ENCODE data around the gene PLCL2.
"Not testable (repeated sequence)": the region's sequence is repeated elsewhere in the genome, so short reads cannot be mapped to it uniquely, and the experiment has no call there.

Gene PLCL2

DNA sequence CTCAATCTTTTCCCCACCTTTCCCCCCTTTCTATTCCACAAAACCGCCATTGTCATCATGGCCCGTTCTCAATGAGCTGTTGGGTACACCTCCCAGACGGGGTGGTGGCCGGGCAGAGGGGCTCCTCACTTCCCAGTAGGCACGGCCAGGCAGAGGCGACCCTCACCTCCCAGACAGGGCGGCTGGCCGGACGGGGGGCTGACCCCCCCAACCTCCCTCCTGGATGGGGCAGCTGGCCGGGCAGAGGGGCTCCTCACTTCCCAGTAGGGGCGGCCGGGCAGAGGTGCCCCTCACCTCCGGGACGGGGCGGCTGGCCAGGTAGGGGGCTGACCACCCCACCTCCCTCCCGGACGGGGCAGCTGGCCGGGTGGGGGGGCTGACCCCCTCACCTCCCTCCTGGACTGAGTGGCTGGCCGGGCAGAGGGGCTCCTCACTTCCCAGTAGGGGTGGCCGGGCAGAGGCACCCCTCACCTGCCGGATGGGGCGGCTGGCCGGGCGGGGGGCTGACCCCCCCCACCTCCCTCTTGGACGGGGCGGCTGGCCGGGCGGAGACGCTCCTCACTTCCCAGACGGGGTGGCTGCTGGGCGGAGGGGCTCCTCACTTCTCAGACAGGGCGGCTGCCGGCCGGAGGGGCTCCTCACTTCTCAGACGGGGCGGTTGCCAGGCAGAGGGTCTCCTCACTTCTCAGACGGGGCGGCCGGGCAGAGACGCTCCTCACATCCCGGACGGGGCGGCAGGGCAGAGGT lies 95.2 kb downstream of the PLCL2 start:
- DNase-seq = not testable (repeated sequence)

DNA sequence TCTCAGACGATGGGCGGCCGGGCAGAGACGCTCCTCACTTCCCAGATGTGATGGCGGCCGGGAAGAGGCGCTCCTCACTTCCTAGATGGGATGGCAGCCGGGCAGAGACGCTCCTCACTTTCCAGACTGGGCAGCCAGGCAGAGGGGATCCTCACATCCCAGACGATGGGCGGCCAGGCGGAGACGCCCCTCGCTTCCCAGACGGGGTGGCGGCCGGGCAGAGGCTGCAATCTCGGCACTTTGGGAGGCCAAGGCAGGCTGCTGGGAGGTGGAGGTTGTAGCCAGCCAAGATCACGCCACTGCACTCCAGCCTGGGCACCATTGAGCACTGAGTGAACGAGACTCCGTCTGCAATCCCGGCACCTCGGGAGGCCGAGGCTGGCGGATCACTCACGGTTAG lies 95.8 kb downstream of the PLCL2 start:
- not testable (repeated sequence) for DNase-seq

DNA sequence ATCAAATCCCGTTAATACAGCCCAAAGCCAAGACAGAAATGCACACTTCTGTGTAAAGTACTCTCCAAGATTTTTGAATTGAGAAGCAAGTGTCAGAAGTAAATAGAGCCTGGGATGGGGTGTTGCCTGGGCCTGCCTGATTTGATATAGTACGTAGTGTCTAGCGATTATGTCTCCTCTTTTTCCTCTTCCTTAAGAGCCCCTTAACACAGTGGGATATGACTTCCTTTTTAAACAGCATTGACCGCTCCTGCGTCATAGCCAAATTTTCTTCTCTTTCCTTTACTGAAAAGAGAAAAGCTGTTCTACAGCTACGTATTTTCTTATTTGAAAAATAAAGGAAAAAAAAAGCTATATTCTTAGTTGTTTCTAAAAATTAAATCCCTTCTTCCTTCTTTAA lies 97.7 kb downstream of the PLCL2 start:
- DNase-seq = no peak

DNA sequence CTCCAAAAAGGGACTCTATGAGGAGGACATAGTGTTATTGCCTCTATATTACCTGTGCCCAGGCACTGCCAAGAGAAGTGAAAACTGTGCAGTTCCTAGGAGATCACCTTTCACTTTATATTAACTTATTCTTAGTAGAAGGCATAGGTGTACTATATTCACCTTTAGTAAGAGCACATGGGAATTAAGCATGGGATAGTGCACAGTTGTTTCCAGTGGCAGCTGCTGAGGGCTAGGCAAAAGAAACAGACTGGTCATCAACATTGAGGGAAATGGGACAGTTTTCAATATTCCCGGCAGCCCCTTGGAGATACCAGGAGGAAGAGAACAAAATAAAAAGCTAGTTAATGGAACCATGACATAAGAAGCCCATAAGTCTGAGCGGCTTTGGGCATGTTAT lies 100.9 kb downstream of the PLCL2 start:
- DNase-seq = no peak

DNA sequence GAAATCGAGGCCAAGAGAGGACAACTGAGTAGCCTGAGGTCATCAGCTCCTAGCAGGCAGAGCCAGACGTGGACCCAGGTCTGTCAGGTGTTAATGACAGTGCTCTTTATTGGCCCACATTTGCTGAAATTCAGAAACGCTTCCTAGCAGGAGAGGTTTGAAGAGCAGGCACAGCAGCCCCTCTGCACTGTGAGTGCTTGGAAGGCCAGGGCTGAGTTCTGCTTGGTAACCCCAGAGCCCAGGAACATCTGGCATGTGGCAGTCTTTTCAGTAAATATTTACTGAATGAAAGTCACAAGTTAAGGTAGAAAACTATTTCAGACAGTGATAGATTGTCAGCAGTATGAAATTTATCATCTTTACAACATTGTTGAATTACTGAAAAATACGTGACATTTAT lies 102.4 kb downstream of the PLCL2 start:
- DNase-seq = no peak

DNA sequence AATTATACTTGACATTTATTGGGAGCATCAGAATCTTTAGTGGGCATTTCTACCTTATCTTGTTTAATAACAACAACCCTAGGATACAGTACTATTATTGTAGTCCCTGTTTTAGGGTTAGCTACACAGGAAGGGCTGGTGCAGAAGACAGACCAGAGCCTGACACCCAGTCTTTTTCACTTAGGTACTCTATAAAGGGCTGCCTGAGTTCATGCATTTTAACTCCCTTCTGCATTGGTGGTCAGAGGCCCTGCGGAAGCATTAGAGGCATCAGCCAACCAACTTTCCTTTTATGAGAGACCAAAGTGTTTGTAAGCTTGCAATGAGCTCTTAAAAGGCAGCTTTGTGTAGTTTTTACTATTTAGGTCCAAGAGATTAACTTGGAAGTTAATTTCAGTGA lies 105.4 kb downstream of the PLCL2 start:
- no peak for DNase-seq

DNA sequence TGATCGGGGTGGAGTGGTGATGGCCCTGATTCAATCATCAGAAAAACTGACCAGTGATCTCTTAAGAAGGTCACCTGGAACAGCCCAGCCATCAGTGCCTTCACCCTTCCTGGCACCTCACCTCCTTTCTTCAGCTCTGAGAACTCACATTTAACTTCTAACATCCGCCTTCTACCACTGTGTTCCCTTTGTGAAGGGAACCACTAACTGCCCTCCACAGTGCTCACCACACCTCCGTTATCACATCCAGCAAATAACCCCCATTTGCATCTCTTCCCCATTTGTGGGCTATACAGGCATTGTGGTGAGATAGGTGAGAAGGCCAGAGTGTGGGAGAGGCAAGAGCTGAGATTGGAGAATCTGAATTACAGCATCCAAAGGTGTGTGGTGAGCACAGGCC lies 107.4 kb downstream of the PLCL2 start:
- DNase-seq = no peak

DNA sequence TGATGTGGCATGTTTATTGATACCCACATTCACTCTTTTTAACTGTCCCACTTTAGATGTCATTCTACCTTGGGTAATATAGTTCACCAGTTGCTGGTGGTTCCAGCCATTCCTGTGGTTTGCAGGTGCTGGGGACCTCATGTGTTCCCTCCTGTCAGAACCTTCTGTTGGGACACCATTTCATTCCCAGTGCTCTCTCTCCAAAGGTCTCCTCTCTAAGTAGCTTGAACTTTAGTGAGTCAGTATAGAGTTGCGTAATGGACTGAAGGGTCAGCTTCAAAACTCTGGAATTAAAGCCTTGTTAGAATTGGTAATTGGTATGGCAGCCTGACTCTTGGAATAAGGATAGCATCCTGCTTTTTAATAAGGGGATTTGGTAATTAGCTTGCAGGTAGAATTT lies 108.5 kb downstream of the PLCL2 start:
- DNase-seq = no peak

DNA sequence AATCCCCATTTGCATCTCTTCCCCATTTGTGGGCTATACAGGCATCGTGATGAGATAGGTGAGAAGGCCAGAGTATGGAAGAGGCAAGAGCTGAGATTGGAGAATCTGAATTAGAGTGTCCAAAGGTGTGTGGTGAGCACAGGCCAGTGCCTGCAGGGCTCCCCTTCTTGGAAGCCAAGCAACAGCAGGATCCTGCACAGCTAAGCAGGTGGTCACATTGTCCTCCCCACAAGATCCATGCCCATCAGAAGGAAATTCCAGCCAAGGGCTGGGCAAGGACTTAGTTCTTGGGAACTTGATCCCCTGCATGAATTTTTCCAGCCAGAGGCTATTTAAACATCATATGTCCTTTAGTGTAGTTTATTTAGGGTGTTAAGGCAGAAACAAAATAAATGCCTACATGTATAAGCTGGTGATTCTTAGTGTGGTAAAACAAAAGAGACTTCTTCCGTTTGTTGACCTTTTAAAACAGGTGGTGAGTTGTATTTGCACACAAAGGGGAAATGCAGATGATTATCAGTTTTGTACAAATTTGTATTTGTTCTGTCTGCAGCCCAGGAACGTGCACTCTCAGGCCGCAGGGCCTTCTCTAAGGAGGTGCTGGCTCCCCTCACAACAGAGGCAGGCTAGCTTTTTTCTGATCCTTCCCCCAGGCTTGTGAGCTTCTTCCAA lies 110.2 kb downstream of the PLCL2 start:
- no peak for DNase-seq

DNA sequence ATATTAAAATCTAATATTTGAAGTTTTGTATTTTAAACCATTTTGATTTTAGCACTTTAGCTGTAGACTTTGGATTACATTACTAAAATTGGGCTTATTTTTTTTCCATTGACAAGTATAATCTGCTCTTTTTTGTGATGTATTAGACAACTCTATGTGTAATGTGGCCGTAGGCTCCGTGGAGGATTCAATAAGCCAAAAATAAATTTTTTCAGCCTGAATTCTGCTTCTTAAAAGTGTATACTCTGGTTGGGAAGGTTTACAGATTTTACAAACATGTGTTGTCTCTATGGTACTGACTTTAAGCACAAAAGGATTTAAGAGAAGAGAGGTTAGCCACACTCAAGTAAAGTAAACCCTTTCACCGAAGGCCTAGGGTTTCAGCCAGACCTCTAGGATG lies 110.8 kb downstream of the PLCL2 start:
- no peak for DNase-seq

DNA sequence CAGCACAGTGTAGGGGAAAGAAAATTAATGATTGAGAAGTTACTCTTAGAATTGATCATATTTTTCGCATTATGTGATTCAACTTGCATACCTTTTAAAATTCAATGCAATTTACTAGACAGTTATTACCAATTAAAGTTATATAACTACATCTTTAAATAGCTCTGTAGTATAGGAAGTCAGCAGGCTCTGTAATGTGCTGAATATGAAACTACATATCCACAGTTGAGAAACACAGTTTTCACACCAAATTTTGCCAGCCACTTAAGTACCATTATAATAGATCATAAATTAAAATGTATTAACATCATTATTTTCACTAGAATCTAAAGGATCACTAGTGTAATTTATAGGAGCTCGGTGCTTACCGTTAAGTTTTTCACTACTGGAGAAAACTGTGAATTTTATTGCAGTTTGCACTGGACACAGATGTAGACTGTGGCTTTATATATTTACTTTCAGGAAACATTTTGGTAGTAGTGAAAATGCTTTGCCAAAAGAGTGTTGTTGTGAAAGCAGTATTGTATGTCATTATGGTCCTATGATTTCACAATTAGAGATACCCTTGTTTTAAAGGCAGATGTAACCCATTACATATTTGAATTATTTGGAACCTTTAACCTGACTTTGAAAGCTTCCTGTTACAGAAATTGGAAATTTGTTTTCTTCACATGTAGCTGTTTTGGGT lies 113.6 kb downstream of the PLCL2 start:
- DNase-seq = no peak

DNA sequence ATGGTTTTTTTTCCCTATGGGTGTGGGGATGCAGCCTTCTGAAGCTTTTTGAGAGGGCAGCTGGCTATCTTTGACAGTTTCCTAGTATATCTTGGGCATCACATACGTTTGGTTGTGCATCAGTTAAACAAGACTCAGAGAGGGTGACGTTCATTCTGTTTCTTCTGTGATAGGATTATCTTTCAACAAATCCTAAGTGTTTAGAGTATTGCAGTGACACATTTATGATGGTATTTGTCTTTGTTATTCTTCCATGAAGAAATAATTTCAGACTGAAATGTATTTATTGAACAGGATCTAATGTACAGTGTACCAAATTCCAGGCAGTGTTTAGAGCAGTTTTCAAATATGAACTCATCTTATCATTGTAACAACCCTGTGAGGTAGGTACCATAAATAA lies 114.4 kb downstream of the PLCL2 start:
- DNase-seq = no peak

DNA sequence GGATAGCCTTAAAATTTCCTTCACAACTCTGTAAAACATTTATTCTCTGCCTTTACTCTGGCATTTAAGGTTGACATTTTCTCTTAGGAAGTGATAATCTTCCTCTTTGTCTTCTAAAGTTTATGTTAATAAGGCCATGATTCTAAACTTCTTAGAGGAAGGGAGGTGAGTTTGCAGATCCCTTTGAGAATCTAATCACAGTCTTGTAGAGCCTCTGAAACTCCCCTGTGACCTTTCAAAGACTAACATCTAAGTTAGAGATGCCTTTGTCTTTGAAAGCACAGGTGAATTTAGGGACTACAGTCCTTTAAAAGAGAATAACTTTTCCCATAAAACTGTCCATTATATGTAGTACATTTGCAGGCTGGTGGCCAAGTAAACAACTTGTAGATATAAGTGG lies 115.1 kb downstream of the PLCL2 start:
- no peak for DNase-seq

DNA sequence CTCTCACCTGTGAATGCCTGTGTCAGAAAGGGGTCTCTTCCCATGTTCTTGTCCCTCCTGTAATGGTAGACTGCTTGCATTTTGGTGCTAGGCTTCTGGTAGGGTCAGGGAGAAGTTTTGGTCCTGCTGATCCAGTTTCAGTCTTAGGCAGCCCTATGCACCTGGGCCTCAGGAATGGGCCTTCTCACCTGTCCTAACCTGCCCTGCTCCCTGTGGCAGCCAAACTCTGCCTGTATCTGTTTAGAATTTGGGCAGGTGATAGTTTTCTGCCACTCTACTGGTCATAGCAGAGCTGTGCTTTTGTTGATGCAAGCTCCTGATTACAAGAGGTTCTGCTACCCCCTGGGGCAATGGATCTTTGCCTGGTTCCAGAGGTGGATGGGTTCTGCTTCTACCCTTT lies 118.7 kb downstream of the PLCL2 start:
- no peak for DNase-seq

DNA sequence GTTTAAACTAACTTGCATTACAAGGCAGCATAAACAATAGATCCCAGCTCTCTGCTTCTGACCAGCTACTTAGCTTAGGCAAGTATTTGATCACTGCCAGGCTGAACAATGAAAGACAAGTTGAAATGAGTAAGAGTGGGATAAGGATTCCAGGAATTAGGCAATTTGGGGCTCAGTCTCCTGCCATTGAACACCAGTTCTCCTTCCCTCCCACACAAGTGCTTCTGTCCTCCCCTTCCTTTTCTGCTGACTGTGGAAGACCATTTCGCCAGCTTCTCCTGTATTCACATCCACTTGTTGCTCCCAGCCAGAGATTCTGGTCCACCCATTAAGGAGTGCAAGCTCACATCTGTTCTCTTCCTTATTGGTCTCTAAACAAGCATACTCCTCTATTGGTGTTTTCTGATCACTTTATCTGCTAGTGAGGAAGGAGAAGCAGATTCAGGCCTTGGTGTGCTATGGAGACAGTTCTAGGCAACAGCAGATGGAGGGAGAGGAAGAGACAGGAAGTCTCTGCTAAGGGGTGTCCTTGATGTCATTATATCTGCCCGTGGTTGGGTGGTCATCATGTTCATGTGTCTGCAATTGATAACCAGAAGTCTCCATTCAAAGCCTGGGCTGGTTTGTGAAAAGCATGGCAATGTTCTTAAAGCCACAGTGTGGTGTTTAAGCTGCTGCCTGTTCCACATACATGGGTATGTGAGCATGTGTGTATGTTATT lies 121.5 kb downstream of the PLCL2 start:
- DNase-seq = no peak

DNA sequence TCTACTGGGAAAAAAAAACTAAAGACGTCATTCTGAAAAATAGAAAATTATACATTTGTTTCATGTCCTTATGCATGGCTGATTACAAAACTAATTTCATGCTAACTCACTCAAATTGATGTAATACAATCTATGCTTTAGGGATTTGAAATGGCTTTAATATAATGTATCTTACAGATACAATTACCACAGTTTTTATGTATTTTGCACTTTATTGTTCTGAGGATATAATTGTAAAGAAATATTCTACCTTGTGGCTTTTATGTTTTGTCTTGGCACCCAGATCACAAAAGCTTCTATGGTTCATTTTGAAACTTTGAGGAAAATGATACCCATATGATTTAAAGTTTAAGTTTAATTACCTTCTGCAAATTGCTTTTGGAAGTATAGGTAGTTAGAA lies 122.5 kb downstream of the PLCL2 start:
- DNase-seq = no peak

DNA sequence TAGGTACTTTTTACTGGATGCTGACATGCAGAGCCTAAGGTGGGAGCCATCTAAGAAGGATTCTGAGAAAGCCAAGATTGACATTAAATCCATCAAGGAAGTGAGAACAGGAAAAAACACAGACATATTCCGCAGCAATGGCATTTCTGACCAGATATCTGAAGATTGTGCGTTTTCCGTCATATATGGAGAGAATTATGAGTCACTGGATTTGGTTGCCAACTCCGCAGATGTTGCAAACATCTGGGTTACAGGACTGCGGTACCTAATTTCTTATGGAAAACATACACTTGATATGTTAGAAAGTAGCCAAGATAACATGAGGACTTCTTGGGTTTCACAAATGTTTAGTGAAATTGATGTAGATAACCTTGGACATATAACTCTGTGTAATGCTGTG lies 125.1 kb downstream of the PLCL2 start:
- DNase-seq = no peak

DNA sequence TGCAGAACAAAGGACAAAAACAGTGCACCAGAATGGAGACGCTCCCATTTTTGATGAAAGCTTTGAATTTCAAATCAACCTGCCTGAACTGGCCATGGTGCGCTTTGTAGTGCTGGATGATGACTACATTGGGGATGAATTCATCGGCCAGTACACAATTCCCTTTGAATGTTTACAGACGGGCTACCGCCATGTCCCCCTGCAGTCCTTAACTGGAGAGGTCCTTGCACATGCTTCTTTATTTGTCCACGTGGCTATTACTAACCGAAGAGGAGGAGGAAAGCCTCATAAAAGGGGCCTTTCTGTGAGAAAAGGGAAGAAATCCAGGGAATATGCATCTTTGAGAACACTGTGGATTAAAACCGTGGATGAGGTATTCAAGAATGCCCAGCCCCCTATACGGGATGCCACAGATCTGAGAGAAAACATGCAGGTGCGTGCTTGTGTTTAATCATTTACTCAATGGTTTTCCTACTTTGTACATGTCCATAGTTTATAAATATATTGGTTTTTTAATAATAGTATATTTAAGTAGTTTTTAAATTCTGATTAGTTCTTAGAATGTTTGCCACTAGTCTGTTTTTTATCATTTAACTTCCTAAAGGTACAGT lies 127.1 kb downstream of the PLCL2 start:
- no peak for DNase-seq

DNA sequence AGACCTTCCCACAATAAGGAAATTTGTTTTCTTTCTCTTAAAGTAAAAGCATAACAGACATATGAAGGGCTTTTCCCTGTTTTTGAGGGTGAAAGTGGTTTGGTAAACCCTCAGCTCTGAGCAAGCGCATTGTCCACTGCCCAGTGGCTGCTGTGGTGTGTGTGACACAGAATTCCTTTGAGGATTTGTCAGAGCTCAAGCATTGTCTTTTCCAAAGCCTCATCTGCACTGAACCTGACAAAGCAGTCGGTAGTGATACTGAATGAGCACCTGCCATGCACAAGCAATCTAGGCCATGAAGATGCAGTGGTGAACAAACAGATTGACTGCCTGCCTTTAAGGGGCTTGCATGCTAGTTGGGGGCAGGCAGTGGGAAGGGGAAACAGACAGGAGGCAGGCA lies 128.3 kb downstream of the PLCL2 start:
- no peak for DNase-seq

DNA sequence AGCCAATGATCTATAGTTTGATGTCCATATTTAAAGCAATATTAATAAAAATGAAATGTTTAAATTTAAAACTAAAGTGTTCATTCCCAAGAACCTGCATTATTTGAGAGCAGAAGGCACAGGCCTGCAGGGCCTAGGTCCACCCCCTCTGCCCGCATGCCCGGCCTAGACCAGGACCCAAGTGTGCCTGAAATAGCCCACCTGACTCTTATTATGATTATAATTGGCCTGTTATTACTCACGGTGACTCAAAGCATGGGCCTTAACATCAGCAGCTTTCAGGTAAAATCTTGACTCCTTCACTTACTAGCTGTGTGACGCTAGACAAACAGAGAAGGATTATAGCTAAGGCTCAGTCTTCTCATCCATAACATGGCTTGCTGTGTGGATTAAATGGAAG lies 128.8 kb downstream of the PLCL2 start:
- DNase-seq = no peak

DNA sequence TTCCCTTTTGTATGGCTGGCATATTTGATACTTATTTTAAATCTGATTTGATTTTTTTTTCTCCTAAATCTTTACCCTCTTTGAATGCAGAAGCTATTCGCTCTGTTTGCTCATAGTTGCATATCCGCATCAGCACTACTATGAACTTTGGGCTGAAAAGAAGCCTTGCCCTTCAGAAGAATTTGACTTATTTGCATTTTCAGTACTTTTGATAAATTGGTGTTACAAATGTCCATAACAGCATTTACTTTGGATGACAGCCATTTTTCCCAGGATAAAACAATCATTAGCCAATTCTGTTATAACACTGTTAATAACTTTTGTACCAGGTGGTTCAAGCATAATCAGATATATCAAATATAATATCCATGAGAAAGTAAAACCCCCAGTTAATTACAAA lies 129.5 kb downstream of the PLCL2 start:
- no peak for DNase-seq

DNA sequence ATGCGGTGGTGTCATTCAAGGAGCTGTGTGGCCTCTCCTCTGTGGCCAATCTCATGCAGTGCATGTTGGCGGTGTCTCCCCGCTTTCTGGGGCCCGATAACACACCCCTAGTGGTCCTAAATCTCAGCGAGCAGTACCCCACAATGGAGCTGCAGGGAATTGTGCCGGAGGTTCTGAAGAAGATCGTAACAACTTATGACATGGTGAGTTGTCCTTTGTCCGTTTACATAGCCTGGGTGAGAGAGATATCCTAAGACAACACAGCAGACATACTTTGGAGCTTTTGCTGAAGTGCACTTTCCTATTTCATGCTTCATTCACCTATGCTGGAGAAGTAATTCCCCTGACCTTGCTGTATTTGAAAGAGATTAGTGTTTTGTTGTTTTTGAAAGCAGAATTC lies 130.0 kb downstream of the PLCL2 start:
- DNase-seq = no peak

DNA sequence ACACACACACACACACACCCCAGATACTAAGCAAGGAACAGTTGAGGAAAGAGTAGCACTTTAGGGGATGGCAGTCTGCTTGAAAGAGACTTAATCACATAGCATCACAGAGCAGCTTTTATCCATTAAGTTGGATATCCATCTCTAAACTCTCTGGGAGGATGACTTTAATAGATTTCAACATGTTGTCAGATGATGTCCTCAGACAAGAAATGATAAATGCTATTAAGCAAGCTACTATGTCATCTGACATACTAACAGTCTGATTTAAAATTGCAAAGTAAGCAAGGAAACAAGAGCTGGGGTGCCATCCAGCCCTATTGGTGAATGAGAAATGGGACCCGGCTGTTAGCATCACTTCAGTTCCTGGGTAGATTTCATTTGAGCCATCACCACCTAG lies 136.9 kb downstream of the PLCL2 start:
- no peak for DNase-seq
